A549 (cell line): Measurements from ENCODE around the gene PLEKHS1. TPM values are rescaled to one million over a fixed set of nuclear protein-coding genes. Genes with fewer than 3 reads are reported as not detected.

Experiments
- ATAC-seq, 2 experiments: fragments of 200-7000 bp in 1 of 2; fragments of >200 bp in 1 of 2; cut with Nextera tagmentation in 1 of 2; cut with Tn5 transposase in 1 of 2; 3 replicates each; pipeline versions ENCODE4 v1.8.0 to v1.9.1; 2018 to 2020; ENCODE audit warnings: mild to moderate bottlenecking in 1 of 2, moderate library complexity in 1 of 2
- CTCF ChIA-PET: fragments of 300-600 bp; sonication (Branson Sonifier 250); formaldehyde crosslinking; extraction: SDS; loops from one replicate; lab custom pipeline; 2021; ENCODE audit warnings: antibody characterized with exemption, inconsistent platforms; lab: Yijun Ruan, JAX
- POLR2A ChIA-PET: fragments of 350-600 bp; formaldehyde crosslinking; extraction: SDS; loops from one replicate; lab custom pipeline; 2021; ENCODE audit warnings: antibody characterized with exemption, inconsistent platforms; lab: Yijun Ruan, JAX
- DNase-seq, 2 experiments: peaks; one replicate each; pipeline versions ENCODE4 v3.0.0 to v3.0.0-alpha.2; 2011 to 2016; ENCODE audit warnings: low read depth in 1 of 2, low spot score in 1 of 2
- FAIRE-seq: peaks from 2 replicates; lab custom pipeline; 2011; peaks lifted over from hg19 to GRCh38; lab: Jason Lieb, UNC
- H3K27ac ChIP-seq, 2 experiments: fragments of >200 bp; sonication (Bioruptor Twin); formaldehyde crosslinking; 3 replicates each; pipeline ENCODE4 v1.5.1; 2016 to 2017
- H3K4me1 ChIP-seq: fragments of >200 bp; sonication (Bioruptor Twin); formaldehyde crosslinking; 3 replicates; pipeline ENCODE4 v1.6.1; 2016
- H3K4me2 ChIP-seq: fragments of >200 bp; sonication (Bioruptor Twin); formaldehyde crosslinking; 3 replicates; pipeline ENCODE4 v1.6.1; 2016
- H3K4me3 ChIP-seq: fragments of >200 bp; sonication (Bioruptor Twin); formaldehyde crosslinking; 3 replicates; pipeline ENCODE4 v1.5.1; 2016
- H3K9me3 ChIP-seq: fragments of >200 bp; sonication (Bioruptor Twin); formaldehyde crosslinking; 3 replicates; pipeline ENCODE4 v1.6.1; 2016
- CBX8 ChIP-seq: fragments of 200-600 bp; sonication (generic); IDR thresholded peaks from 2 replicates; pipeline ENCODE4 v1.6.1; 2016
- FOSB ChIP-seq: fragments of 250-450 bp; sonication (Bioruptor Pico); IDR thresholded peaks from 2 replicates; pipeline ENCODE4 v1.5.0; 2020; ENCODE audit warnings: mild to moderate bottlenecking, moderate library complexity
- GATA3 ChIP-seq: IDR thresholded peaks from 2 replicates; pipeline ENCODE4 v1.6.1; 2012; ENCODE audit warnings: borderline replicate concordance
- HDAC2 ChIP-seq: fragments of 200-600 bp; sonication (generic); IDR thresholded peaks from 2 replicates; pipeline ENCODE4 v1.6.1; 2016
- HEYL ChIP-seq: fragments of 250-450 bp; sonication (Bioruptor Pico); IDR thresholded peaks from 2 replicates; pipeline ENCODE4 v1.8.0; 2021; ENCODE audit warnings: mild to moderate bottlenecking, moderate library complexity
- HOXA7 ChIP-seq: fragments of 250-450 bp; sonication (Bioruptor Pico); IDR thresholded peaks from 2 replicates; pipeline ENCODE4 v1.5.0; 2020; ENCODE audit warnings: mild to moderate bottlenecking, moderate library complexity
- HOXB13 ChIP-seq: fragments of 250-450 bp; sonication (Bioruptor Pico); IDR thresholded peaks from 2 replicates; pipeline ENCODE4 v1.5.0; 2020; ENCODE audit warnings: low read depth, mild to moderate bottlenecking, moderate library complexity
- JUN ChIP-seq, 2 experiments: fragments of >200 bp; sonication (Bioruptor Twin); formaldehyde crosslinking; IDR thresholded peaks; 2 replicates in 1 of 2; 3 replicates in 1 of 2; pipeline ENCODE4 v1.6.1; 2016 to 2017
- JUNB ChIP-seq: fragments of >200 bp; sonication (Bioruptor Twin); formaldehyde crosslinking; IDR thresholded peaks from 2 replicates; pipeline ENCODE4 v1.6.1; 2016
- KDM1A ChIP-seq: fragments of 200-600 bp; sonication (generic); IDR thresholded peaks from 2 replicates; pipeline ENCODE4 v1.6.1; 2016; ENCODE audit warnings: low read depth, mild to moderate bottlenecking
- MAZ ChIP-seq: fragments of 150-350 bp; IDR thresholded peaks from 2 replicates; pipeline ENCODE4 v1.6.1; 2014; ENCODE audit warnings: antibody characterized with exemption, low read depth, low read length, borderline replicate concordance
- NPAS2 ChIP-seq: fragments of 250-450 bp; sonication (Bioruptor Pico); IDR thresholded peaks from 2 replicates; pipeline ENCODE4 v1.8.0; 2022; ENCODE audit warnings: mild to moderate bottlenecking, moderate library complexity, borderline replicate concordance
- POLR2A ChIP-seq: IDR thresholded peaks from 2 replicates; pipeline ENCODE4 v1.6.1; 2012; ENCODE audit warnings: mild to moderate bottlenecking, low read length
- RAD21 ChIP-seq, 2 experiments: fragments of >200 bp in 1 of 2; sonication (Bioruptor Twin) in 1 of 2; formaldehyde crosslinking in 1 of 2; IDR thresholded peaks in 1 of 2; conservative IDR thresholded peaks in 1 of 2; 2 replicates in 1 of 2; 3 replicates in 1 of 2; pipeline ENCODE4 v1.6.1; 2012 to 2018; ENCODE audit warnings: inconsistent platforms in 1 of 2
- RFX5 ChIP-seq: fragments of 450-650 bp; IDR thresholded peaks from 2 replicates; pipeline ENCODE4 v1.7.1; 2014; ENCODE audit warnings: antibody characterized with exemption, mild to moderate bottlenecking, moderate library complexity
- SMC3 ChIP-seq: fragments of >200 bp; sonication (Bioruptor Twin); formaldehyde crosslinking; IDR thresholded peaks from 3 replicates; pipeline ENCODE4 v1.6.1; 2018; ENCODE audit warnings: inconsistent platforms
- SREBF2 ChIP-seq: fragments of 450-650 bp; IDR thresholded peaks from 2 replicates; pipeline ENCODE4 v1.6.1; 2014; ENCODE audit warnings: mild to moderate bottlenecking, moderate library complexity
- TFCP2L1 ChIP-seq: fragments of 250-450 bp; sonication (Bioruptor Pico); IDR thresholded peaks from 2 replicates; pipeline ENCODE4 v1.5.0; 2021; ENCODE audit warnings: mild to moderate bottlenecking
- TP53 ChIP-seq: fragments of 250-450 bp; sonication (Bioruptor Pico); IDR thresholded peaks from 2 replicates; pipeline ENCODE4 v1.5.0; 2021; ENCODE audit warnings: mild to moderate bottlenecking, moderate library complexity
- ZNF302 ChIP-seq: fragments of 250-450 bp; sonication (Bioruptor Pico); IDR thresholded peaks from 2 replicates; pipeline ENCODE4 v1.9.0; 2021; ENCODE audit warnings: inconsistent platforms, mild to moderate bottlenecking, moderate library complexity
- WGBS: methylation state at CpG from one replicate; pipeline ENCODE4 v1.1.6; 2017; ENCODE audit errors: missing lambda C conversion rate; 5-methylcytosine and 5-hydroxymethylcytosine counted together
- polyA plus RNA-seq, 4 experiments: library from polyadenylated mRNA; depleted of rRNA in 3 of 4; stranded (reverse); fragments of >200 nt; fragmentation: RNase III in 1 of 4; extraction: RNeasy Plus Mini Kit Qiagen cat#74134 plus additional on column Dnase treatment in 1 of 4; gene quantifications; 2 replicates in 3 of 4; 3 replicates in 1 of 4; pipeline ENCODE4 v1.2.3, GENCODE V29; 2011 to 2017
- TF ChIP-seq, protein P1 (sequence below): fragments of 250-450 bp; sonication (Bioruptor Pico); IDR thresholded peaks from 2 replicates; pipeline ENCODE4 v1.5.0; 2020; ENCODE audit warnings: low read depth, mild to moderate bottlenecking, moderate library complexity
- TF ChIP-seq, protein P2 (sequence below): IDR thresholded peaks from 2 replicates; pipeline ENCODE4 v1.6.1; 2012
- TF ChIP-seq, protein P3 (sequence below): IDR thresholded peaks from 2 replicates; pipeline ENCODE4 v1.6.1; 2012
- TF ChIP-seq, protein P4 (sequence below): fragments of >200 bp; sonication (Bioruptor Twin); formaldehyde crosslinking; IDR thresholded peaks from 3 replicates; pipeline ENCODE4 v1.6.1; 2016

The PLEKHS1 gene
- polyA plus RNA-seq, 2 of the 4 experiments (the other 2 are of a cell fraction): 0.03 to 0.05 TPM

DNA sequence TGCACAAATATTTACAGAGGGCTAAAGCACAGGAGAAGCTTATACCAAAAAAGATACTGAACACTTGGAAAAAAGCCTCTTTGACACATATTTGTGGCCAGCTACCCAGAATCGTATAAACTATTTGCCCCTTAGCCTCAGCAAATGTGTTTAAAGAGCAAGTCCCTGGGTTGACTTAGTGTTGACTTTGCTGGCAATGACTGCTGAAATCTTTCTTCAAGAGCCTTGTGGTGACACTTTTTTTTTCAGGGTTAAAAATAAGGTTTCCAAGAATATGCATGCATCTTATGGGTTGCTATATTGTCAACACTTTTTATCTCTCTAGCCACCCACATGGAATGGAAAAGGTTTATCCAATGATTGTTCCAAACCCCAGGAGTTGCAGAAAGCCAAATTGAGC is 14.9 kb upstream of the PLEKHS1 start (continued):
- TF ChIP-seq JUN (IDR thresholded peaks at IDR 0.05): no peak
- TF ChIP-seq, protein P1, sequence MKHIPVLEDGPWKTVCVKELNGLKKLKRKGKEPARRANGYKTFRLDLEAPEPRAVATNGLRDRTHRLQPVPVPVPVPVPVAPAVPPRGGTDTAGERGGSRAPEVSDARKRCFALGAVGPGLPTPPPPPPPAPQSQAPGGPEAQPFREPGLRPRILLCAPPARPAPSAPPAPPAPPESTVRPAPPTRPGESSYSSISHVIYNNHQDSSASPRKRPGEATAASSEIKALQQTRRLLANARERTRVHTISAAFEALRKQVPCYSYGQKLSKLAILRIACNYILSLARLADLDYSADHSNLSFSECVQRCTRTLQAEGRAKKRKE (CRISPR knock-in tag): no peak
- no peak for TF ChIP-seq TFCP2L1 (CRISPR knock-in tag)
- TF ChIP-seq RFX5: no peak

DNA sequence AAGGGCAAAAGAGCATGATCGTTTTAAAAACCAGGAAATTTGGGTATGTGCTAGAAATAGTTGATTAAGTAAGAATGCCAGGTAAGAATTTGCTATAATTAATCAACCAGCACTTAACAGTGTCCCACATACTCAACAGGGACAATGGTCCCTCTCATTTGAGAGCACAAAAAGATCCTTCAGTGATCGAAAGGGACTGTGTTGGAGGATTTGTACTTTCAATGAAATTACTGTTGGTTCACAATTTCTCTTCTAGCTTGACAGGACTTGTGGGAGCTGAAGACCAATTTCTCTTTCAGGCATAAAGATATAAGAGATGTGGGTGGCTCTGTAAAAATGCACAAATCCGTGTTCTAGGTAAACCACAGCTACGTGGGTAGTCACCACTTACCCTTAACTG is 12.5 kb upstream of the PLEKHS1 start:
- FAIRE-seq: peak; percentile 28
- Histone ChIP-seq H3K9me3 (no peaks in the 10 kb centered on the region), H3K27ac (no peak overlapping the region), H3K4me1 (peaks cover 13% of the 10 kb centered on the region), H3K4me3 (no peak overlapping the region)
- ChIA-PET CTCF (interaction anchor here (0.9 to 2.0 kb wide), 7 partner anchors 9 to 365 kb away, joined by 3 to 7 read pairs (median 4); no protein-coding TSS in a partner anchor), POLR2A (no interaction called here)
- TF ChIP-seq FOSB (CRISPR knock-in tag) (no peak), SREBF2 (no peak)
- TF ChIP-seq, protein P2, sequence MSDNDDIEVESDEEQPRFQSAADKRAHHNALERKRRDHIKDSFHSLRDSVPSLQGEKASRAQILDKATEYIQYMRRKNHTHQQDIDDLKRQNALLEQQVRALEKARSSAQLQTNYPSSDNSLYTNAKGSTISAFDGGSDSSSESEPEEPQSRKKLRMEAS: no peak
- TF ChIP-seq, all 56 proteins: peak for 0
- WGBS: 65% methylated on average over 4 of the region's 4 CpGs
- H3K4me2 ChIP-seq: no peak overlapping the region
- DNase-seq (no peak), ATAC-seq (no peak)

DNA sequence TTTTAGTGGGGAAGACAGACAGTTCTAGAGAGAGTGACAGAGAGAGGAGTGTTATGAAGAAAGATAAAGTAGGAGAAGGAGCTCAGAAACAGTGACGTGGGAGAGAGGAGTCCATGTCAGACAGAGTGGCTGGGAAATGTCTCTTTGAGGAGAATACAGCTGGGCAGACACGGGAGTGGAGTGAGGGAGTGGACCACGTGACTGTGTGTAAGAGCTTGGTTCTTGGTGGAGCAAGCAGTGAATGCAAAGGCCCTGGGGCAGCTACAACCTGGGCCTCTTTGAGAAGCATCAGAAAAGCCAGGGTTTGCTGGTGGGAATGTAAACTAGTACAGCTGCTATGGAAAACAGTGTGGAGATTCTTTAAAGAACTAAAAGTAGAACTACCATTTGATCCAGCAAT is 11.9 kb upstream of the PLEKHS1 start:
- 49% methylated on average over 3 of the region's 3 CpGs for WGBS
- no peak overlapping the region for H3K4me3 ChIP-seq
- CTCF ChIA-PET: interaction anchor here (0.6 to 2.0 kb wide), 8 partner anchors 10 to 367 kb away, joined by 3 to 7 read pairs (median 4); no protein-coding TSS in a partner anchor
- H3K27ac ChIP-seq: no peak overlapping the region
- H3K4me1 ChIP-seq: peaks cover 13% of the 10 kb centered on the region
- no peak overlapping the region for H3K4me2 ChIP-seq
- ATAC-seq (no peak), DNase-seq (no peak), FAIRE-seq (no peak)
- no peak for TF ChIP-seq KDM1A
- TF ChIP-seq JUNB: no peak
- TF ChIP-seq ZNF302 (CRISPR knock-in tag): no peak
- no peak for TF ChIP-seq CBX8
- TF ChIP-seq HEYL (CRISPR knock-in tag): no peak
- no peak for TF ChIP-seq TP53 (CRISPR knock-in tag)
- TF ChIP-seq MAZ: no peak
- TF ChIP-seq, protein P1 (CRISPR knock-in tag): no peak
- no peak for TF ChIP-seq GATA3
- TF ChIP-seq HOXB13 (CRISPR knock-in tag): no peak
- no peak for TF ChIP-seq NPAS2
- TF ChIP-seq HDAC2: no peak
- TF ChIP-seq RFX5: no peak
- TF ChIP-seq, protein P3, sequence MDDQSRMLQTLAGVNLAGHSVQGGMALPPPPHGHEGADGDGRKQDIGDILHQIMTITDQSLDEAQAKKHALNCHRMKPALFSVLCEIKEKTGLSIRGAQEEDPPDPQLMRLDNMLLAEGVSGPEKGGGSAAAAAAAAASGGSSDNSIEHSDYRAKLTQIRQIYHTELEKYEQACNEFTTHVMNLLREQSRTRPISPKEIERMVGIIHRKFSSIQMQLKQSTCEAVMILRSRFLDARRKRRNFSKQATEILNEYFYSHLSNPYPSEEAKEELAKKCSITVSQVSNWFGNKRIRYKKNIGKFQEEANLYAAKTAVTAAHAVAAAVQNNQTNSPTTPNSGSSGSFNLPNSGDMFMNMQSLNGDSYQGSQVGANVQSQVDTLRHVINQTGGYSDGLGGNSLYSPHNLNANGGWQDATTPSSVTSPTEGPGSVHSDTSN: no peak
- TF ChIP-seq HOXA7 (CRISPR knock-in tag): no peak
- H3K9me3 ChIP-seq: no peaks in the 10 kb centered on the region
- POLR2A ChIA-PET: no interaction called here

DNA sequence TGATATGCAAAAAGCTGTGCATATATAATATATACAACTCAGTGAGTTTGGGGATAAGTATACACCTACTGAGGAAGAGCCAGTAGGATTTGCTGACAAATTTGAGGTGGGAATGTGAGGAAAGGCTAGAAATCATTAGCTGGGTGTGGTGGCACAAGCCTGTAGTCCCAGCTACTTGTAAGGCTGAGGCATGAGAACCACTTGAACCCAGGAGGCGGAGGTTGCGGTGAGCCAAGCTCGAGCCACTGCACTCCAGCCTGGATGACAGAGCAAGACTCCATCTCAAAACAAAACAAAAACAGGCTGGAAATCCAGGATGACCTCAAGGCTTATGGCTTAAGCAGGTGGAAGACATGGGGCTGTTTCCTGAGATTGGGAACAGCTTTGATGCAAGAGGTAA is 10.6 kb upstream of the PLEKHS1 start:
- Histone ChIP-seq H3K4me3 (no peak overlapping the region), H3K9me3 (no peaks in the 10 kb centered on the region), H3K4me1 (peaks cover 16% of the 10 kb centered on the region), H3K27ac (no peak overlapping the region), H3K4me2 (no peak overlapping the region)
- CTCF ChIA-PET: interaction anchor here (0.9 to 1.4 kb wide), 3 partner anchors 9 to 36 kb away, joined by 3 read pairs; no protein-coding TSS in a partner anchor
- POLR2A ChIA-PET: no interaction called here
- DNase-seq (no peak), ATAC-seq (no peak), FAIRE-seq (no peak)
- WGBS: 75% methylated on average over 3 of the region's 3 CpGs
- TF ChIP-seq POLR2A (no peak), RAD21 (conservative IDR thresholded peaks at IDR 0.05 in 1 of 2, IDR thresholded peaks at IDR 0.05 in 1 of 2) (no peak), SMC3 (no peak)
- TF ChIP-seq, protein P2: no peak
- TF ChIP-seq, protein P4, sequence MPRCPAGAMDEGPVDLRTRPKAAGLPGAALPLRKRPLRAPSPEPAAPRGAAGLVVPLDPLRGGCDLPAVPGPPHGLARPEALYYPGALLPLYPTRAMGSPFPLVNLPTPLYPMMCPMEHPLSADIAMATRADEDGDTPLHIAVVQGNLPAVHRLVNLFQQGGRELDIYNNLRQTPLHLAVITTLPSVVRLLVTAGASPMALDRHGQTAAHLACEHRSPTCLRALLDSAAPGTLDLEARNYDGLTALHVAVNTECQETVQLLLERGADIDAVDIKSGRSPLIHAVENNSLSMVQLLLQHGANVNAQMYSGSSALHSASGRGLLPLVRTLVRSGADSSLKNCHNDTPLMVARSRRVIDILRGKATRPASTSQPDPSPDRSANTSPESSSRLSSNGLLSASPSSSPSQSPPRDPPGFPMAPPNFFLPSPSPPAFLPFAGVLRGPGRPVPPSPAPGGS: no peak
